SH-SY5Y (cell line): ENCODE measurements around the gene CEP76.

Source experiments
- GATA2 ChIP-seq: IDR thresholded peaks from 2 replicates; pipeline ENCODE4 v1.6.1; 2011; ENCODE audit warnings: mild to moderate bottlenecking, low read depth, low read length
- GATA3 ChIP-seq: IDR thresholded peaks from 2 replicates; pipeline ENCODE4 v1.6.1; 2011; ENCODE audit warnings: low read depth, mild to moderate bottlenecking, low read length, moderate library complexity

DNA sequence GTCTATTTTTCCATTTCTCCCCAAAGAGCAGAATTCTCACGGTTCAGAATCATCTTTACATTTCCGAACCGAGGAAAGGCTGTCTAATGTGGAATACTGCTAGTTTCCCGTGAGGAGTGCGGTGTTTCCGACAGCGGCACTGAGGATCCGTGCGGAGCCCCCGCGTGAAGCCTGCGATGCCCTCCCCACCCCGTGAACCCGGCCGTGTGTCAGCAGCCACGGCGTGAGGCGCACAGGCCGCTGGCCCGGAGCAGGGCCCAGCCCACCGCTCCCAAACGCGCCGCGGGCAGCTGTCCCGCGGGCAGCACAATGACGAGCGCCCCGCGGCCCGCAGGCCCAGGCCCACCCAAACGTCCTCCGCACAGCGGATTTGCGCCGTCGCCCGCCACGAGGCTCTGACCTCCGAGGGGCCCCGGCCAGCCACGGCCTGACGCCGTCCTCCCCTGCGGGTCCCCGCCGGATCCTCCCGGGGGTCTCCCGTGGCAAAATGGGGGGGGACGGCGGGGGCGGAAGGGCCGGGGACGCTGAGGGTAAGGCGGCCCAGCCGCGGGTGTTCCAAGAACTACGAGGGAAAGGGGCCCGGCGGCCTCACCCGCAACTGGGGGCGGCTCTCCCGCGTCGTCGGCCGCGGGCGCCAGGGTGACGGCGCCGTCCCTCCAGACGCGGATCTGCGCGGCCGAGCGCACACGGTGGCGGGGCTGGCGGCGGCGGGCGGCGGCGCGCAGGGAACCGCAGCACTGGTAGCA lies 45.4 kb downstream of the CEP76 start:
- no peak for TF ChIP-seq GATA2
- no peak for TF ChIP-seq GATA3
